Ascending aorta (tissue), 2 donors: ENCODE data around the gene SFXN1. TPM values are rescaled to one million over a fixed set of nuclear protein-coding genes. Genes with fewer than 3 reads are reported as not detected.
A peak's percentile ranks its signal among the peaks of the same experiment; 100 is the strongest.

ENCODE experiments used
- DNase-seq, 2 donors: peaks; one replicate each; pipeline ENCODE4 v3.0.0-alpha.2; 2019; ENCODE audit warnings: low spot score in 2 of 2
- H3K27ac ChIP-seq, 2 donors: fragments of 200-600 bp; sonication (generic); one replicate each; pipeline ENCODE4 v1.5.1; 2016 to 2017; ENCODE audit warnings: mild to moderate bottlenecking in 1 of 2
- H3K27me3 ChIP-seq: fragments of 200-600 bp; sonication (generic); one replicate; pipeline ENCODE4 v1.5.1; 2017
- H3K36me3 ChIP-seq, 2 donors: fragments of 200-600 bp; sonication (generic); one replicate each; pipeline ENCODE4 v1.5.1; 2016
- H3K4me1 ChIP-seq, 2 donors: fragments of 200-600 bp; sonication (generic); one replicate each; pipeline ENCODE4 v1.5.1; 2016 to 2017; ENCODE audit warnings: mild to moderate bottlenecking in 1 of 2
- H3K4me3 ChIP-seq, 2 donors: fragments of 200-600 bp; sonication (generic); one replicate each; pipeline ENCODE4 v1.5.1; 2016 to 2017; ENCODE audit warnings: mild to moderate bottlenecking in 1 of 2
- H3K9me3 ChIP-seq, 2 donors: fragments of 200-600 bp; sonication (generic); one replicate each; pipeline ENCODE4 v1.5.1; 2016
- CTCF ChIP-seq, 3 experiments: fragments of 200-600 bp in 2 of 3; fragments of 450-650 bp in 1 of 3; sonication (generic) in 2 of 3; IDR thresholded peaks; one replicate each; pipeline ENCODE4 v1.5.1; 2016 to 2019; ENCODE audit warnings: antibody characterized with exemption in 3 of 3, mild to moderate bottlenecking in 1 of 3, moderate library complexity in 1 of 3
- intact Hi-C: fragments of 100-400 bp; cut with DNase I; formaldehyde crosslinking; loops from one replicate; pipeline ENCODE4 v1.15.1; 2023
- total RNA-seq: library from RNA; depleted of rRNA; stranded (reverse); fragments of >200 nt; gene quantifications from one replicate; pipeline ENCODE4 v1.1.0, GENCODE V29; 2016

Gene SFXN1
- total RNA-seq, 1 donor from 2014 or later: 47.5 TPM

- H3K27ac ChIP-seq: no peak overlapping the region
- H3K36me3 ChIP-seq: no peaks in the 10 kb centered on the region
- H3K27me3 ChIP-seq: no peaks in the 10 kb centered on the region
- intact Hi-C loops: no loop called here
- H3K4me3 ChIP-seq: no peak overlapping the region
- no peaks in the 10 kb centered on the region for H3K4me1 ChIP-seq
- no peak for DNase-seq
- no peak for TF ChIP-seq CTCF (IDR thresholded peaks at IDR 0.05)
- no peaks in the 10 kb centered on the region for H3K9me3 ChIP-seq
Measured at GRCh38 chr5:175561085-175561484, 82.7 kb downstream of the SFXN1 start.

DNA sequence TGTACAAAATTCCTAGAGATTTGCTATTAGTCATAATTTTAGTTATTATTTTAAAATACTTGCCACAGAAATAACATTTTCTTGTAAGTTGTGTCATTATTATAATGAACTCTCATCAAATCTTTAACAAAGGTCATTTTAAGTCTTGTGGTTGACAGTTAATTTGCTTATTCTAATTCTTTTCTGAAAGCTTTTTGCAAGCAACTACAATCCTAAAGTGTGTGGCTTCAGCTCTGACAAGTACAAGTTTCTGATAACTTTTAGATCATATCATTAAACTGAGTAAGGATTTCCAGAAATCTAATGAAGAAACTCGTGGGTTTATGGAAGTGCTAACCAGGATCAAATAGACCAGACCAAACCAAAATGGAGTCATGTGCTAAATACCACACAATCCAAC is 86.4 kb downstream of the SFXN1 start:
- H3K27me3 ChIP-seq: no peaks in the 10 kb centered on the region
- intact Hi-C loops: no loop called here
- no peaks in the 10 kb centered on the region for H3K9me3 ChIP-seq
- no peak overlapping the region for H3K27ac ChIP-seq
- H3K4me1 ChIP-seq: no peaks in the 10 kb centered on the region
- no peak for DNase-seq
- H3K4me3 ChIP-seq: no peak overlapping the region
- H3K36me3 ChIP-seq: no peaks in the 10 kb centered on the region
- no peak for TF ChIP-seq CTCF (IDR thresholded peaks at IDR 0.05)

- Histone ChIP-seq H3K4me1 (no peaks in the 10 kb centered on the region), H3K27me3 (no peaks in the 10 kb centered on the region), H3K27ac (no peak overlapping the region), H3K9me3 (no peaks in the 10 kb centered on the region), H3K4me3 (no peak overlapping the region), H3K36me3 (no peaks in the 10 kb centered on the region)
- intact Hi-C loops: no loop called here
- no peak for TF ChIP-seq CTCF (IDR thresholded peaks at IDR 0.05)
- peak in 1 of 2 donors; percentile 11 for DNase-seq
Measured at GRCh38 chr5:175566697-175567096, 88.3 kb downstream of the SFXN1 start.

- TF ChIP-seq CTCF (IDR thresholded peaks at IDR 0.05): no peak
- Histone ChIP-seq H3K4me1 (no peaks in the 10 kb centered on the region), H3K27me3 (no peaks in the 10 kb centered on the region), H3K36me3 (no peaks in the 10 kb centered on the region), H3K27ac (no peak overlapping the region), H3K9me3 (no peaks in the 10 kb centered on the region), H3K4me3 (no peak overlapping the region)
- intact Hi-C loops: no loop called here
- DNase-seq: no peak
Measured at GRCh38 chr5:175567954-175568353, 89.6 kb downstream of the SFXN1 start.

DNA sequence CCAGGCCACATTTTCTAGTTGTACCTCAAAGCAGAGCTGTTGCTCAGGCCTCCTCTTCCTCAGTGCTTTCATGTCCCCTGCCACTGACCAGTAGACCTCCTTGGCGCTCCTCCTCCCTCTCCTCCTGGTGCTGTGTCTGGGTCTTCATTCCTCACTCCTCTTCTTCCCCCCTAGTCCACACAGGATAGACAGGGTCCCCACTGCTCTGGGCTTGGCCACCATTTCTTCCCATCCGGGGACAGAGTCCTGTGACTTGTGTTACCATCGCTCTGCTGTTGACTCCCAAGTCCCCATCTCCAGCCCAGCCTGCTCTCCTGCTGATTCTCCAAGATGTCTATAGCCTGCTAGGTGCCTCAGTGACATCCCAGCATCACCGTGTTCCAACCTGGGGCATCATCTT is 91.3 kb downstream of the SFXN1 start:
- no peak for TF ChIP-seq CTCF (IDR thresholded peaks at IDR 0.05)
- intact Hi-C loops: no loop called here
- Histone ChIP-seq H3K4me1 (no peaks in the 10 kb centered on the region), H3K9me3 (no peaks in the 10 kb centered on the region), H3K27ac (peak overlapping the region in 1 of 2 donors; percentile 35), H3K4me3 (no peak overlapping the region), H3K27me3 (no peaks in the 10 kb centered on the region), H3K36me3 (no peaks in the 10 kb centered on the region)
- DNase-seq: peak in 1 of 2 donors; percentile 28

DNA sequence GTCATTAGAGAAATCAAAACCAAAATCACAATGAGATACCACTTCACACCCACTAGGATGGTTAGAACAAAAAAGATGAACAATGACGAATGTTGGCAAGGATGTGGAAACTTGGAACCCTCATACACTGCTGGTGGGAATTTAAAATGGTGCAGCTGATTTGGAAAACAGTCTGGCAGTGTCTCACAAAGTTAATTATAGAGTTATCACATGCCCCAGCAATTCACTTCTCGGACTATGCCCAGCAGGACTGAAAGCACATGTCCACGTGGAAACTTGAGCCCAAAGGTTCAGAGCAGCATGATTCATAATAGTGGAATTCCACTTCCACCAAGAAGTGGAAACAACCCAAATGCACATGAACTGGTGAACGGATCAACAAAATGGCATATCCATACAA is 94.5 kb downstream of the SFXN1 start:
- Histone ChIP-seq H3K36me3 (no peaks in the 10 kb centered on the region), H3K27me3 (no peaks in the 10 kb centered on the region), H3K27ac (no peak overlapping the region), H3K9me3 (no peaks in the 10 kb centered on the region), H3K4me3 (no peak overlapping the region), H3K4me1 (no peaks in the 10 kb centered on the region)
- TF ChIP-seq CTCF (IDR thresholded peaks at IDR 0.05): no peak
- DNase-seq: peak in 1 of 2 donors; percentile 51
- intact Hi-C loops: no loop called here
